C4-2B (cell line): Measurements from ENCODE around the gene TNS1.

ENCODE experiments used
- H3K27ac ChIP-seq: fragments of 450-650 bp; 2 replicates; pipeline ENCODE4 v1.5.1; 2017
- ZFX ChIP-seq: fragments of 450-650 bp; IDR thresholded peaks from 2 replicates; pipeline ENCODE4 v1.6.1; 2017
- TF ChIP-seq, protein P1 (sequence below): fragments of 450-650 bp; conservative IDR thresholded peaks from 2 replicates; pipeline ENCODE4 v1.5.1; 2017; ENCODE audit warnings: mild to moderate bottlenecking

The TNS1 gene

GRCh38 chr2:217784996-217785543, 217.7 kb downstream of the TNS1 start:
- no peak overlapping the region for H3K27ac ChIP-seq
- no peak for TF ChIP-seq ZFX
- TF ChIP-seq, protein P1, sequence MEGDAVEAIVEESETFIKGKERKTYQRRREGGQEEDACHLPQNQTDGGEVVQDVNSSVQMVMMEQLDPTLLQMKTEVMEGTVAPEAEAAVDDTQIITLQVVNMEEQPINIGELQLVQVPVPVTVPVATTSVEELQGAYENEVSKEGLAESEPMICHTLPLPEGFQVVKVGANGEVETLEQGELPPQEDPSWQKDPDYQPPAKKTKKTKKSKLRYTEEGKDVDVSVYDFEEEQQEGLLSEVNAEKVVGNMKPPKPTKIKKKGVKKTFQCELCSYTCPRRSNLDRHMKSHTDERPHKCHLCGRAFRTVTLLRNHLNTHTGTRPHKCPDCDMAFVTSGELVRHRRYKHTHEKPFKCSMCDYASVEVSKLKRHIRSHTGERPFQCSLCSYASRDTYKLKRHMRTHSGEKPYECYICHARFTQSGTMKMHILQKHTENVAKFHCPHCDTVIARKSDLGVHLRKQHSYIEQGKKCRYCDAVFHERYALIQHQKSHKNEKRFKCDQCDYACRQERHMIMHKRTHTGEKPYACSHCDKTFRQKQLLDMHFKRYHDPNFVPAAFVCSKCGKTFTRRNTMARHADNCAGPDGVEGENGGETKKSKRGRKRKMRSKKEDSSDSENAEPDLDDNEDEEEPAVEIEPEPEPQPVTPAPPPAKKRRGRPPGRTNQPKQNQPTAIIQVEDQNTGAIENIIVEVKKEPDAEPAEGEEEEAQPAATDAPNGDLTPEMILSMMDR: no peak

DNA sequence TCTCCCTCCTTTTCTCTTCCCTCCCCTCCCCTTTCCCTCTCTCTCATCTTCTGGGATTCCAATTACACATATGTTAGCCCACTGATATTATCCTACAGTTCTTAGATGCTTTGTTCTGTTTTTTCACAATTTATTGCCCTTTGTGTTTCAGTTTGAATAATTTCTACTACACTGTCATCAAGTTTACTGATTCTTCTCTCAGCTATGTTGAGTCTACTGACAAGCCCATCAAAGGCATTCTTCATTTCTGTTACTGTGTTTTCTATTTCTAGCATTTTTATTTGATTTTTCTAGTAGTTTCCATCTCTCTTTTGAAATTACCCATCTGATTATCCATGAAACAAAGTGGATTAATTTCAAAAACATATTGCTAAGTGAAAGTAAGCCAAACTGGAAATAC, 219.6 kb downstream of the TNS1 start:
- no peak overlapping the region for H3K27ac ChIP-seq
- TF ChIP-seq ZFX: no peak
- TF ChIP-seq, protein P1: no peak

DNA sequence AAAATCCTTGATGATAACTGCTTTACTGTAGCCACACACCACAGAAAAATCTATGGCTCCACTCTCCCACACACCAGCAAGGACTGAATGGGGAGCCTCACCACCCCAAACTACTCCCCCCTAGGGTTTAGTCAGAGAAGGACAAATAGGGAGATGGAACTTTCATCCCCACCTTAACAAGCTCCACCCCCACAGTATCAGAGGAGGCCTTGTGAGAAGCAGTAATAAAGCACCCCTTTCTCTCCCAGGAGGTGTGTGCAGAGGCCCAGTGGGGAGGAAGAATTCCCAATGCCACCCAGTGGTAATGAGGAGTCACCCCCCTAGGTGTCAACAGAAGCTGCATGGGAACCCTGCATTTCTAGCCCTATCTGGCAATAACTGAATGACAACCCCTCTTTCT, 224.9 kb downstream of the TNS1 start:
- TF ChIP-seq, protein P1: no peak
- no peak for TF ChIP-seq ZFX
- H3K27ac ChIP-seq: no peak overlapping the region

- H3K27ac ChIP-seq: no peak overlapping the region
- TF ChIP-seq, protein P1: no peak
- no peak for TF ChIP-seq ZFX
Observed at GRCh38 chr2:217776631-217777030, 226.2 kb downstream of the TNS1 start.

GRCh38 chr2:217775920-217776503, 226.8 kb downstream of the TNS1 start:
- TF ChIP-seq ZFX: no peak
- TF ChIP-seq, protein P1: no peak; the same call in 1 of the 2 replicates
- H3K27ac ChIP-seq: no peak overlapping the region

GRCh38 chr2:217774232-217774631, 228.6 kb downstream of the TNS1 start:
- TF ChIP-seq, protein P1: no peak
- TF ChIP-seq ZFX: no peak

DNA sequence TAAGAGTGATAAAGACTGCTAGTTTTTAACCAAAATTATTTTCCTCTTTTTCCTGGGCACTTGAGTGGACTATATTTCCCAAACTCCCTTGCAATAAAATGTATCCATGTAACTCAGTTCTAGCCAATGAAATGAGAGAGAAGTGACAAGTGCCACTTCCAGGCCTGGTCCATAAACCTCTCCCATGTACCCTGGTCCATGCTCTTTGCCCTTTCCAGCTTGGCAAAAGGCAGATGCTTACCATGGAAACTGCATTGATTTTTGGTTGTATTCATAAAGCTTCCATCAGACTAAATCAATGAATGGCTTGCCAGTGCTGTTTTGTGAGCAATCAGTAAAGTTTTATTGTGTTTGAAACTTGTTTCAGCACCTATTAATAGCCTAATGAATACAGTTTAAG, 229.3 kb downstream of the TNS1 start:
- TF ChIP-seq ZFX: no peak
- TF ChIP-seq, protein P1: no peak
- H3K27ac ChIP-seq: no peak overlapping the region

More at GRCh38 chr2:217774232-217774631, 228.6 kb downstream of the TNS1 start:
- H3K27ac ChIP-seq: no peak overlapping the region
